DMS79 (cell line): Measurements from ENCODE around the gene ASIC2.
A peak's percentile ranks its signal among the peaks of the same experiment; 100 is the strongest.

Experiments
- DNase-seq: peaks from one replicate; lab custom pipeline; 2025; lab: John Stamatoyannopoulos, UW

The ASIC2 gene

DNA sequence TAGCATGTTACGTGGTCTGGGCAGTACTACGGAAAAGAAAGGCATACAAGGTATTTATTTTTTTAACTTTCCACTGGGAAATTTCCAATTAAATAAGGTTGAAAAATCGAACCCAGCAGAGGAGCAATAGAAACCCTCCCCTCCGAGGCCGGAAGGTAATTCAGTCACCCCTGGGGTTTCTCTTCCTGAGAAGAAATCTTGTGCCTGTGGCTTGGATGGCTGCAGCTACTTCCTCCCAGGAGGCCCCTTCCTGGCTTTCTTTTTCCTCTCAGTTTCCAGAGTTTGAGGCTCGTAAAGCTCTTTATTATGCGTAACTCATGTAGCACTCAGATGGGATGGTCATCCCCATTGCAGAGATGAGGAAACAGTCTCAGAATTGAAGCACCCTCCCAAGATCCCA, 140.3 kb downstream of the ASIC2 start:
- DNase-seq: no peak

- DNase-seq: no peak
Observed at GRCh38 chr17:33151565-33151964, 141.5 kb downstream of the ASIC2 start.

DNA sequence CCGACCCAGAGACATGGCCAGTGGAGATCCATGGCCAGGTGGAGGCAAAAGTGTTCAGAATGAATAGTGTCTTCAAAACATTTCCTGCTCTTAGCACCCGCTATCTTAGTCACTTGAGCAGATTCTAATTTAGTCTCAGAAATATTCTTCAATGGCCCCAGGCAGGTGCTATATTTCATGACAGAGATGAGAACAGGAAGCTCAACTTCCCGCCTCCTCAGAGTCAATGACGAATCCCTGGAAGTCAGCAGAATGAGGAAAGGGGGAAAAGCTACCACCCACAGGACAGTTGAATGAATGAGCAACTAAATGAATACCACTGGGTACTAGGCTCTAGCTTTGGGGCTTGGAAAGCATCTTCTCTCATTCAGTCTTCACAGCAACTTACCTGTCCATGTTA, 147.2 kb downstream of the ASIC2 start:
- no peak for DNase-seq

GRCh38 chr17:33144837-33145236, 148.3 kb downstream of the ASIC2 start:
- DNase-seq: no peak

- DNase-seq: no peak
Observed at GRCh38 chr17:33142705-33143299, 150.3 kb downstream of the ASIC2 start.

GRCh38 chr17:33140413-33141099, 152.5 kb downstream of the ASIC2 start:
- DNase-seq: peak; percentile 33

- DNase-seq: no peak
Observed at GRCh38 chr17:33138627-33139026, 154.5 kb downstream of the ASIC2 start.

DNA sequence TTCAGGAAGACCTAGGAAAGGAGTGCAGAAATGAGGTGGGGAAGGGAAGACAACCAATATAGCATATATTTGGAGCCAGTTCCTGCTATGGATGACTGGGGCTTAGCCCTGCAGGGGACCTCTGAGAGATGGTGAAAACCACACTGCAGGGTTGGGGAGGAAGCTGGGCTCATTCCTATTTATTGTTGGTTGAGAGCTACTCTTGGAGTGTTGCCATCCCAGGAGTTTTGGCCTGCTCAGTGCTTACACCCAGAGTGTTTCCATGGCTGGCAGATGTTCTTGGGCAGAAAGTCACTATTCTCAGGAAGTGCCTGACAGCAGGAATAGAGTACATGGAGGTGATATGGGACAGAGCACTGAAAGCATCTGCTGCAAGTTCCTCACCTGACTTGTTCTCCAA, 155.7 kb downstream of the ASIC2 start:
- DNase-seq: peak; percentile 92

DNA sequence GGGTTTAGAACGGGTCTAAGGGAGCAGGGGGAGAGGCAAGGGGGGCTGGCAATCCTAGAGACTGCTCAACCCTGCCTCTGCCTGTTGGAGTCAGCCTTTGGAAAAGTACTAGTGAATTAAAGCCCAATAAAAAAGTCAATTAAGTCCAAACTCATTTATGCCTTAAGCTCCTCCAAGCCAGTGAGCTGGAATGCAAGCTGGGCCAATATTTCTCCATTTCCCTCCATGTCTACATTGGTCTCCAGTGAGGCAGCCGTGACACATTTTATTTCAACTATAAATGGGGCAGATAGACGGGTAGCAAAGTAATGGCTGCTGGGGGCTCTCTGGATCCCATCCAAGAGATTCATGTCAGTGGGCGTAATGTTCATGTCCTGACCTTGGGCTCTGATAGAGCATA, 157.4 kb downstream of the ASIC2 start:
- no peak for DNase-seq

- peak; percentile 95 for DNase-seq
Observed at GRCh38 chr17:33131620-33132019, 161.5 kb downstream of the ASIC2 start.

GRCh38 chr17:33127706-33128105, 165.4 kb downstream of the ASIC2 start:
- DNase-seq: no peak

DNA sequence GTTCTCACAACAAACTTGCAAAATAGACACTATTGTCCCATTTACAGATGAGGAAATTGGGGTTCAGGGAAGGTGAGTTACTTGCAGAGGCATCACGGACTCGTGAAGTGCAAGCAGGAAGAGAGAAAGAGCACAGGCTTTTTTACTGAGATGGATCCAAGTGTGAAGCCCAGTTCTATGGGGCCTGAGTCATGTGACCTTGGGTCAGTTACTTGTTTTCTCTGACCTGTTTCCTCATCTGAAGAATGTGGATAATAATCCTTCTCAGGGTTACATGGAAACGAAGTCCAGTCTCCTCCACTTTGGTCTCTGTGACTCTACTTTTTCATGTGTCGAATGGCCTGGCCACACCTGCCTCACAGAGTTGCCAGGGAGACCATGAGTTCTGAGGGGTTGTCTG, 167.0 kb downstream of the ASIC2 start:
- DNase-seq: no peak

DNA sequence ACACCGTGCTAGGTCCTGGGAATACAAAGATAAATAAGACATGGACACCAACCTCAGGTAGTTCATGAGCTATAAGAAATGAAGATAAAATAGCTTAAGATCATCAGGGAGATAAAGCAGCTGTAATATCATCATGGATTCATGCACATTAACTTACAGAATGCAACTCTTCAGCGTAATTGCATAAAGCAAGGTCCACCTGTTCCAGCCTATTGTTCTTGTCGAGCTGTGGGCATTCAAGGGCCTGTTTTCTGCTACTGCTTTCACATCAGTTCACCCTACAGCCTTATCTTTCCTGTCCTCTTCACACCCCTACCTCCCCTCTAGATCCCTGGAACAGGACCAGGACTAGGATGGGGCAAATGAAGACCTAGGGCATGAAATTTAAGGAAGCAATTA, 167.5 kb downstream of the ASIC2 start:
- no peak for DNase-seq

- no peak for DNase-seq
Observed at GRCh38 chr17:33124871-33125551, 168.1 kb downstream of the ASIC2 start.

DNA sequence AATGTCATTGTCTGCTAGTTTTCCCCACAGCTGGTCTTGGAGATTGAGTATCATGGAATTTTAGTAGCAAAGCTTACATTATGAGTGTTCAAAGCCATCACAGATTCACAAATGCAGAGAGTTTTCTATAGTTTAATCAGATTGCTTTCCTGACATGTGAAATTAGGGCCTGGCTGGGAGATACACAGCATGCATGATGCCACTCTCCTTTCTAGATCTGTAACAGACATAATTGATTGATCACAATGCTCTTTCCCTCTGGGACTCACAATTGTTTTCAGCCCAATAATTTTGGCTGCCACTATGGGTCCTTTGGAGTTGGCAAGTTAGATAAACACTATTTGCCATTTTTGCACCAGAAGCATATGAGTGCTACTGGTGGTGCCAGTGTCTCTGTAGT, 168.9 kb downstream of the ASIC2 start:
- DNase-seq: no peak

- no peak for DNase-seq
Observed at GRCh38 chr17:33121756-33122155, 171.3 kb downstream of the ASIC2 start.

DNA sequence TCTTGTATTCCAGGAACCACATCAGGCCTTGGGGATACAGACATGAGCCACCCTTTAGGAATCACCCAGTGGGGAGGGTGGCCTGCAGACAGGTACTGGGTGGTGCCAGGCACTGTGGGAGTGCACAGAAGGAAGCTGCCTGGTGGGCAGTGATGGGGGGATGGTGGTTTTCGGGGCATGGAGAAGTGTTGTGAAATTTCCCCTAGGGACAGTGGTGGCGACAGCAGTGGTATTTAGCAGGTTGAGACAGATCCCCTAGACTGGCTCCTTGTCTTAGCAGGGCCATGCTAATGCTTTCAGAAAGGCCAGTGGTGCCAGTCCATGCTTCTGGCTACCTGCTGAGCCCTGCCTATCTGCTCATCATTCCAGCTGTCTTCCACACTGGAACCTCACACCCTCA, 171.8 kb downstream of the ASIC2 start:
- no peak for DNase-seq

DNA sequence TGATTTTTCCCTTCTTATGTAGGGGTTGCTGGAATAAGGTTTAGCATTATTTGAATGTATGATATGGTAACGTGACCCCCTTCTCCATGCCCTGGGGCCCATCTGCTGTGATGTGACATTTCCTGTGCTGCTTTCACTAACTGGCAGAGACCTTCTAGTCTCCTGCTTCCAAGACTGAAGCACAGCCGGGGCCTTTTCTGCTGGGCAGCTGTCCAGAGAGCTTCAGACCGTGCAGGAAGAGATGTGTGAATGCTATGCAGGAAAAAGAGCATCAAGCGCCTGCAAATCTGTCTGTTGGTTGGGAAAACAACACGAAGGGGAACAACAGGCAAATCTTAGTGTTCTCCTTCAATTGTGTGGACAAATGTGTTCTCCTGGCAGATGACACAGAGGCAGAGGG, 173.0 kb downstream of the ASIC2 start:
- DNase-seq: no peak

DNA sequence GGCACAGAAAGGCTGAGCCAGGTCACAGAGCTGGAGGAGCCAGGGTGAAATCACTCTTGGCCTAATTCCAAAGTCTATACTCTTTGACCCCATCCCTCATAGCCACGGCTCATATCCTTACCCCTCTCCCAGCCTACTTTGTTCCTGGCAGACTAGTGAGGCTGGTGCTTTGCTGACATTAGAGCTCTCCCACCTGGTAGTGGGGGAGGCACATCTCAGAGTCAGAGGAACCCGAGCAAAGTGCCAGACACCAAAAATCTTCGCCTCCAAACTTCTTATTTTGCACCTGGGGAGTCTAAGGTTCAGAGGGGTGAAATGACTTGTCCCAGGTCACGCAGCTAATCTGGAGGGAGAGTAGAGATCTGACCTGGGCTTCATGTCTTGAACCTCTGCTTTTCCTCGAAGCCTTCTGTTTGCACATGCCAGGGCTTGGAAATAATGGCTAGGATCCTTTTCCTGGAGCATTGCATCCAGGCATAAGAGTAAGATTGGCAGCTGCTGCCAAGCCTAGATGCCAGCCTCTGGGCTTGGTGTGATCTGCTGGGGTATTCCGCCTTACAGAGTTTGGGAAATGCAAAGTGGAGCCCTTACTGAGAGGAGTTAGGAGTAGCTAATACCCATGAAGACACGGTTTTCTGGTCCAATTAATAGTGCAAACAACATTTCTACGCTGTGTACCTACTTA, 174.6 kb downstream of the ASIC2 start:
- DNase-seq: peak; percentile 96

GRCh38 chr17:33116021-33116551, 177.0 kb downstream of the ASIC2 start:
- DNase-seq: no peak

GRCh38 chr17:33115366-33115765, 177.7 kb downstream of the ASIC2 start:
- DNase-seq: no peak

- no peak for DNase-seq
Observed at GRCh38 chr17:33113991-33114370, 179.1 kb downstream of the ASIC2 start.
